ENCODE results near the gene DOCK1. TPM values are rescaled to one million over a fixed set of nuclear protein-coding genes. Genes with fewer than 3 reads are reported as not detected.

The DOCK1 gene
- polyA plus RNA-seq, 1 of the 3 experiments (the other 2 are of a cell fraction), result 15.5 TPM

DNA sequence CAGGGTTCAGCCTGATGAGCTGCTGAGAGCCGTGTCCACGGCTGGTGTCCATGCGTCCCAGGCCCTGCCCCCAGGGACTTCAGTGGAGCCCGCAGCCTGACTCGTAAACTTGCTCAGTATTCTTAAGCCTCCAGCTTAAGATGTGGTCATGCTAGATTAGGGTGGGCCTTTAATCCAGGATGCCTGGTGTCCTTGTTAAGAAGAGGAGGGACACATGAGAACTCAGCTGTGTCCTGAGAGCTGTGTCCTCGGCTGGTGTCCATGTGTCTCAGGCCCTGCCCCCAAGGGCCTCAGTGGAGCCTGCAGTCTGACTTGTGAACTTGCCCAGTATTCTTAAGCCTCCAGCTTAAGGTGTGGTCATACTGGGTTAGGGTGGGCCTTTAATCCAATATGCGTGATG lies 23.0 kb downstream of the DOCK1 start:
- Histone ChIP-seq H3K27me3 (ENCODE audit: insufficient read depth) (no peaks in the 10 kb centered on the region), H3K36me3 (replicated peaks in 1 of 2; ENCODE audit: control insufficient read depth in 1 of 2, insufficient read depth in 2 of 2, low read length in 1 of 2) (peaks cover 9 to 20% of the 10 kb centered on the region in 2 experiments), H3K4me2 (no peak overlapping the region), H3K9me2 (no peaks in the 10 kb centered on the region), H3K9me3 (no peaks in the 10 kb centered on the region), H2AFZ (ENCODE audit: low read depth) (no peak overlapping the region), H3K4me1 (ENCODE audit: control insufficient read depth in 1 of 2, insufficient read depth in 2 of 2, low read depth in 1 of 2, low read length in 1 of 2) (peaks cover 0 to 7% of the 10 kb centered on the region in 2 experiments; a peak in 2 of 4 replicates), H3K9ac (no peak overlapping the region), H3K4me3 (ENCODE audit: low read depth in 2 of 2, low read length in 1 of 2) (no peak overlapping the region), H4K20me1 (ENCODE audit: insufficient read depth) (peaks cover 61% of the 10 kb centered on the region), H3F3A (replicated peaks; ENCODE audit: insufficient read depth) (peaks cover 12% of the 10 kb centered on the region), H3K27ac (ENCODE audit: low read depth in 2 of 2, low read length in 1 of 2) (no peak overlapping the region), H3K79me2 (ENCODE audit: insufficient read depth) (peaks cover 92% of the 10 kb centered on the region)
- ChIA-PET POLR2A (no interaction called here), CTCF (interaction anchor here (0.7 to 1.5 kb wide), 2 partner anchors 8 to 60 kb away, joined by 3 read pairs; no protein-coding TSS in a partner anchor)
- no peak for TF ChIP-seq FOXJ3 (CRISPR knock-in tag; IDR thresholded peaks at IDR 0.05)
- no peak for TF ChIP-seq RXRA (IDR thresholded peaks at IDR 0.05; ENCODE audit: borderline replicate concordance, low read depth)
- DNase-seq, result no peak
- WGBS (ENCODE audit: low lambda C conversion rate), result 100% methylated on average over 6 of the region's 7 CpGs

DNA sequence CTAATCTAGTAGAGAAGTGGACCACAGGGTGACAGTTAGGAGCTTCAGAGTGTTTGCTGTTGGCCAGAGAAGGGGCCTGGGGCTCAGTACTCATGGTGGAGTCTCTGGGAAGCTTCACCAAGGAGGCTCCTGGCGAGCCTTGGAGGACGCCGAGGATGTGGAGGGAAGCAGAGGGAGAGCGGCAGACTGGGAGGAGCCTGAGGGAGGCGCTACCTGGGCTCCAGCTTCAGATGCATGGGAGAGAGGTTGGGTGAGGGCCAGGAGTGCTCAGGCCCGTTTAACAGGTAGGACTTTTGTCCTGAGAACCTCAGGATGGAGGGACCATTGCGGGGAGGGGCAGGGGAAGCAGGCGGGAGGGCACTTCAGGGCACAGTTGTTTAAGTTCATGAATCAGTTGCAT lies 24.2 kb downstream of the DOCK1 start:
- no peak for DNase-seq
- H3K79me2 ChIP-seq (ENCODE audit: insufficient read depth), result peaks cover 96% of the 10 kb centered on the region
- no peak overlapping the region for H3K4me2 ChIP-seq
- H3K27me3 ChIP-seq (ENCODE audit: insufficient read depth), result no peaks in the 10 kb centered on the region
- WGBS (ENCODE audit: low lambda C conversion rate), result 96% methylated on average over 8 of the region's 8 CpGs
- H3K4me3 ChIP-seq (ENCODE audit: low read depth in 2 of 2, low read length in 1 of 2), result no peak overlapping the region
- no peaks in the 10 kb centered on the region for H3K9me3 ChIP-seq
- peaks cover 9 to 20% of the 10 kb centered on the region in 2 experiments for H3K36me3 ChIP-seq (replicated peaks in 1 of 2; ENCODE audit: control insufficient read depth in 1 of 2, insufficient read depth in 2 of 2, low read length in 1 of 2)
- no peak overlapping the region for H3K9ac ChIP-seq
- H4K20me1 ChIP-seq (ENCODE audit: insufficient read depth), result peaks cover 65% of the 10 kb centered on the region
- POLR2A ChIA-PET, result no interaction called here
- H3K9me2 ChIP-seq, result no peaks in the 10 kb centered on the region
- H3K4me1 ChIP-seq (ENCODE audit: control insufficient read depth in 1 of 2, insufficient read depth in 2 of 2, low read depth in 1 of 2, low read length in 1 of 2), result peaks cover 0 to 10% of the 10 kb centered on the region in 2 experiments; a peak in 2 of 4 replicates
- no peak overlapping the region for H2AFZ ChIP-seq (ENCODE audit: low read depth)
- no peak for TF ChIP-seq TCF12 (IDR thresholded peaks at IDR 0.05)
- no peak for TF ChIP-seq ELF1 (IDR thresholded peaks at IDR 0.05)
- TF ChIP-seq, protein P1, sequence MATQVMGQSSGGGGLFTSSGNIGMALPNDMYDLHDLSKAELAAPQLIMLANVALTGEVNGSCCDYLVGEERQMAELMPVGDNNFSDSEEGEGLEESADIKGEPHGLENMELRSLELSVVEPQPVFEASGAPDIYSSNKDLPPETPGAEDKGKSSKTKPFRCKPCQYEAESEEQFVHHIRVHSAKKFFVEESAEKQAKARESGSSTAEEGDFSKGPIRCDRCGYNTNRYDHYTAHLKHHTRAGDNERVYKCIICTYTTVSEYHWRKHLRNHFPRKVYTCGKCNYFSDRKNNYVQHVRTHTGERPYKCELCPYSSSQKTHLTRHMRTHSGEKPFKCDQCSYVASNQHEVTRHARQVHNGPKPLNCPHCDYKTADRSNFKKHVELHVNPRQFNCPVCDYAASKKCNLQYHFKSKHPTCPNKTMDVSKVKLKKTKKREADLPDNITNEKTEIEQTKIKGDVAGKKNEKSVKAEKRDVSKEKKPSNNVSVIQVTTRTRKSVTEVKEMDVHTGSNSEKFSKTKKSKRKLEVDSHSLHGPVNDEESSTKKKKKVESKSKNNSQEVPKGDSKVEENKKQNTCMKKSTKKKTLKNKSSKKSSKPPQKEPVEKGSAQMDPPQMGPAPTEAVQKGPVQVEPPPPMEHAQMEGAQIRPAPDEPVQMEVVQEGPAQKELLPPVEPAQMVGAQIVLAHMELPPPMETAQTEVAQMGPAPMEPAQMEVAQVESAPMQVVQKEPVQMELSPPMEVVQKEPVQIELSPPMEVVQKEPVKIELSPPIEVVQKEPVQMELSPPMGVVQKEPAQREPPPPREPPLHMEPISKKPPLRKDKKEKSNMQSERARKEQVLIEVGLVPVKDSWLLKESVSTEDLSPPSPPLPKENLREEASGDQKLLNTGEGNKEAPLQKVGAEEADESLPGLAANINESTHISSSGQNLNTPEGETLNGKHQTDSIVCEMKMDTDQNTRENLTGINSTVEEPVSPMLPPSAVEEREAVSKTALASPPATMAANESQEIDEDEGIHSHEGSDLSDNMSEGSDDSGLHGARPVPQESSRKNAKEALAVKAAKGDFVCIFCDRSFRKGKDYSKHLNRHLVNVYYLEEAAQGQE (IDR thresholded peaks at IDR 0.05; ENCODE audit: low read depth, low read length), result no peak
- no peak for TF ChIP-seq SIN3A (IDR thresholded peaks at IDR 0.05; ENCODE audit: borderline replicate concordance, low read depth, low read length)
- no peak for TF ChIP-seq YY1 (IDR thresholded peaks at IDR 0.05; ENCODE audit: low read depth)
- no peak for TF ChIP-seq TAF1 (IDR thresholded peaks at IDR 0.05; ENCODE audit: borderline replicate concordance, low read depth, low read length)
- TF ChIP-seq FOXM1 (IDR thresholded peaks at IDR 0.05; ENCODE audit: low read depth), result no peak
- TF ChIP-seq, protein P2, sequence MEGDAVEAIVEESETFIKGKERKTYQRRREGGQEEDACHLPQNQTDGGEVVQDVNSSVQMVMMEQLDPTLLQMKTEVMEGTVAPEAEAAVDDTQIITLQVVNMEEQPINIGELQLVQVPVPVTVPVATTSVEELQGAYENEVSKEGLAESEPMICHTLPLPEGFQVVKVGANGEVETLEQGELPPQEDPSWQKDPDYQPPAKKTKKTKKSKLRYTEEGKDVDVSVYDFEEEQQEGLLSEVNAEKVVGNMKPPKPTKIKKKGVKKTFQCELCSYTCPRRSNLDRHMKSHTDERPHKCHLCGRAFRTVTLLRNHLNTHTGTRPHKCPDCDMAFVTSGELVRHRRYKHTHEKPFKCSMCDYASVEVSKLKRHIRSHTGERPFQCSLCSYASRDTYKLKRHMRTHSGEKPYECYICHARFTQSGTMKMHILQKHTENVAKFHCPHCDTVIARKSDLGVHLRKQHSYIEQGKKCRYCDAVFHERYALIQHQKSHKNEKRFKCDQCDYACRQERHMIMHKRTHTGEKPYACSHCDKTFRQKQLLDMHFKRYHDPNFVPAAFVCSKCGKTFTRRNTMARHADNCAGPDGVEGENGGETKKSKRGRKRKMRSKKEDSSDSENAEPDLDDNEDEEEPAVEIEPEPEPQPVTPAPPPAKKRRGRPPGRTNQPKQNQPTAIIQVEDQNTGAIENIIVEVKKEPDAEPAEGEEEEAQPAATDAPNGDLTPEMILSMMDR (IDR thresholded peaks at IDR 0.05), result no peak
- no peak for TF ChIP-seq MEF2A (IDR thresholded peaks at IDR 0.05; ENCODE audit: borderline replicate concordance, low read depth)
- no peak for TF ChIP-seq GABPA (IDR thresholded peaks at IDR 0.05; ENCODE audit: low read depth)
- no peak overlapping the region for H3K27ac ChIP-seq (ENCODE audit: low read depth in 2 of 2, low read length in 1 of 2)
- CTCF ChIA-PET, result interaction anchor here (0.5 to 1.5 kb wide), 3 partner anchors 10 to 641 kb away, joined by 3 to 5 read pairs (median 3); no protein-coding TSS in a partner anchor
- H3F3A ChIP-seq (replicated peaks; ENCODE audit: insufficient read depth), result peaks cover 13% of the 10 kb centered on the region

Data from SK-N-SH (cell line).